ENCODE measurements around the gene TSC22D3.
"Not testable (repeated sequence)": the region's sequence is repeated elsewhere in the genome, so short reads cannot be mapped to it uniquely, and the experiment has no call there.

DNA sequence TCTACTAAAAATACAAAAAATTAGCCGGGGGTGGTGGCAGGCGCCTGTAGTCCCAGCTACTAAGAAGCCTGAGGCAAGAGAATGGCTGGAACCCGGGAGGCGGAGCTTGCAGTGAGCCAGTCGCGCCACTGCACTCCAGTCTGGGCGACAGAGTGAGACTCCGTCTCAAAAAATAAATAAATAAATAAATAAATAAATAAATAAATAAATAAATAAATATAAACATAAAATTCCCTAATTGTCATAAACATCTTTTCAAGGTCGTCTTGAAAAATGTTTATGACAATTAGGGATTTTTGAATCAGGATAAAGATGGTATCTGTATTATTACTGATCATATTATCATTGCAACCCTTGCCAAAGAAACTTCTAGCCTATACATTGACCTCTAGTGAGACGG, 34.5 kb upstream of the TSC22D3 start:
- not testable (repeated sequence) for TF ChIP-seq ZFP3 (CRISPR knock-in tag; IDR thresholded peaks at IDR 0.05); BACH2 (CRISPR knock-in tag; IDR thresholded peaks at IDR 0.05; ENCODE audit: borderline replicate concordance); ZFP30 (CRISPR knock-in tag; IDR thresholded peaks at IDR 0.05)
